ENCODE results near the gene RFLNA.
A peak's percentile ranks its signal among the peaks of the same experiment; 100 is the strongest.
"Not testable (repeated sequence)": the region's sequence is repeated elsewhere in the genome, so short reads cannot be mapped to it uniquely, and the experiment has no call there.

The RFLNA gene

DNA sequence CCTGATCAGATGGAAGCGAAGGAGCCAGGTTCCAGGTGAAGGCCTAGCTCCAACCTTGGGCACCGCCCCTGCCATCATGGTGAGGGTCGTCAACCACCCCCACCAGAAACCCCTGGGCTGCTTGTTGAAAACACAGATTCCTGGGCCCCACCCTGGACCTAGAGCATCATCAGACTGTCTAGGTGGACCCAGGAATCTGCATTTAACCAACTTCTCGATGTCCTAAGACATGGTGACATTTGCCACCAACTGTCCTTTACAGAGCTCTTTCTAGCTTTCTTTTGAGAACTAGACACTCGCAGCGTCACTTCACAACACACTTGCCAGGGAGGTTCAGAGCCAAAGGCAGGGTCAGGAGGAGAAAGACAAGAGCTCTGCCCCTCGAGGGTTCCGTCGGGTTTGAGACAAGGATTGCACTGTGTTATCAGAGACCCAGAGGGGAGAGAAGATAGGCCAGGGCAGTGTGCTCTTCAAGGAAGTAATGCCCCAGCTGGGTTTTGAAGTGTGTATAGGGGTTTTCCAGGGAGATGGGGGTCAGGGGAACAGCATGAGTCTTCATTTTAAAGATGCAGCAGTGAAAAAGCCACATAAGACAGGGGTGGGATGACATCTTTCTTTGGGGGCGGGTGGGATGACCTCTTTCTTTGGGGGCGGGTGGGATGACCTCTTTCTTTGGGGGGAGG is 24.6 kb downstream of the RFLNA start:
- DNase-seq (ENCODE audit: low read depth in 2 of 2) = no peak

DNA sequence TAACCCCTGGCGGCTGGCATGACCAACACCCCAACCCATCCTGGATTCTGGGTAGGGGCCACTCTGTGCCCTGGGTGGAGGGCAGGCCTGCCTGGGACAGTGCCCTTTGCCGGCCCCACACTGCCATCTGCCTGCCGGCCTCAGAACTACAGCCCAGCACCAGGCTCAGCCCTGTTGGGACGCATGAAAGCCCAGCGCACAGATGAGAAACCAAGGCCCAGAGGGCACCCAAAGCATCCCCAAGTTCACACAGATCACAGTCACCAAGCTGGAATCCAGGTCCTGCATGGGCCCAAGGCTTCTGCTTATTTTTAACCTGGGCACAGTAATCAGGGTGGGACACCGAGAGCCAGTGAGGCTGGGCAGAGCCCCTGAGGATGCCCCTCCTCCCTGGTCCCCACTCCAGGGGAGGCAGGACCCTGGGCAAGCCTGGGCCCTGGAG is 26.2 kb downstream of the RFLNA start:
- DNase-seq (ENCODE audit: low read depth in 2 of 2) = peak; percentile 14 to 32

DNA sequence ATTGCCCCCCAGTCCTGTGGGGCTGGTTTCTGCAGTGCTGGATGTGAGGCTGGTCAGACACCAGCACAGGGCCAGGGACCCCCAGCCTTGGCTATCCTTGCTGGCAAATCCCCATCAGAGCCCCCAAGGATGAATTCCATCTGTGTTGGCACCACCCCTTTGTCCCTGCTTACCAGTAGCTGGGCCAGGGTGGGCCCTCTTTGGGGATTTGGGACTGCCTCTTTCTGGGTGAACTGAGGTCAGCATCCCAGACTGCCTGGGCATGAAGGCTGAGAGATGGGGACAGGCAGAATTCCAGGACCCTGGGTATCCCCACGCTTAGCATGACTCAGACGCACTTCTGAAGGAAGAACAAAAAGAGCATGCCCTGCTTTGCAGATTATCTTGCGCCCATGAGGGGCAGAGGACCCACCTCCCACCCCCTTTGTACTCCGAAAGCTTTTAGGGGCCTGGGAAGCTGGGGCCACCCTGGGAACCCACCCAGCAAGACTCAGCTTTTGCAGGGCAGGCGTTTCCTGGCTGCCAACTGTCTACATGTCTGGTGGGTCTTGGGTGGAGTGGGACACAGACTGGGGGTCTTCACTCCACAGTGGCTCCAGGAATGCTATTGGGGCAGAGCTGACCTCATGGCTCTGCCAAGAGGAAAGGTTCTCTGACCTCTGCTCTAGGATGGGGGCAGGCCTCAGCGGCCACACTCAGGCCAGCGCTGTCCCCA is 26.8 kb downstream of the RFLNA start:
- no peak for DNase-seq (ENCODE audit: low read depth in 2 of 2)

DNA sequence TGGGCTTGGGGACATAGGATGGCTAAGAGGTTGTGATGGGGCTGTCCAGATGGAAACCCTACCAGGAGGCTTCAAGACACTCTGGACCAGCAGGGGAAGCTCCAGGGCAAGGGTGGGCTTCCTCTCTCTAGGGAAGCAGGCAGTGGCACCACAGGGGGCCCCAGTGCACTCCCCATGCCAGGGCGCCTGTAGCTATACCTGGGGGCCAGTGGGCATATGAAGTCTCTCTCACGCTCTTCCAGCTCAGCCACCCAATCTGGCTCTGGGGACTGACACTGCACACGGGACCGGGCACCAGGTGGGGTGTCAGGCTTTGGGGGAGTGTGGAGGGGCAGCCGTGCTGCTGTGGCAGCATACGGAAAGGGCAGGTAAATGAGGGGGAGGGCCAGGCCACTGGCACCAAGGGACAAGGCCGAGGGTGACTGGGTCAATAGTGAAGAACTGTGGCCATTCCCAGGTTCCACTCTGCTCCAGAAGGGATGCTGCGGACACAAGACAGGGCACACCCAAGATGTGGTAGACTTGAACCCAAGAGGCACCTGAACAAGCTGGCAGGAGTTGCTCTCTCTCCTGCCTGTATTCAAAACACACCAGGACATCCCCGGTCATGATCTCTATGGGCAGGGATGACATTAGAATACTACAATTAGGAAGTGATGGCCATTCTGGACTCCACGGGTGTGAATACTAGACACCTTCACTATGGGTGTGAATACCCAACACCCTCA is 27.5 kb downstream of the RFLNA start:
- no peak for DNase-seq (ENCODE audit: low read depth in 2 of 2)

DNA sequence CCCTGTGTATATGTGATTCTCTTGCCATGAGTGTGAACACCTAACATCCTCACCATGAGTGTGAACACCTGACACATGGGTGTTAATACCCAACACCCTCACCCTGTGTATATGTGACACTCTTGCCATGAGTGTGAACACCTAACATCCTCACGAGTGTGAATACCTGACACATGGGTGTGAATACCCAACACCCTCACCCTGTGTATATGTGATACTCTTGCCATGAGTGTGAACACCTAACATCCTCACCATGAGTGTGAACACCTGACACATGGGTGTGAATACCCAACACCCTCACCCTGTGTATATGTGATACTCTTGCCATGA is 28.1 kb downstream of the RFLNA start:
- DNase-seq (ENCODE audit: low read depth in 2 of 2) = not testable (repeated sequence)

DNA sequence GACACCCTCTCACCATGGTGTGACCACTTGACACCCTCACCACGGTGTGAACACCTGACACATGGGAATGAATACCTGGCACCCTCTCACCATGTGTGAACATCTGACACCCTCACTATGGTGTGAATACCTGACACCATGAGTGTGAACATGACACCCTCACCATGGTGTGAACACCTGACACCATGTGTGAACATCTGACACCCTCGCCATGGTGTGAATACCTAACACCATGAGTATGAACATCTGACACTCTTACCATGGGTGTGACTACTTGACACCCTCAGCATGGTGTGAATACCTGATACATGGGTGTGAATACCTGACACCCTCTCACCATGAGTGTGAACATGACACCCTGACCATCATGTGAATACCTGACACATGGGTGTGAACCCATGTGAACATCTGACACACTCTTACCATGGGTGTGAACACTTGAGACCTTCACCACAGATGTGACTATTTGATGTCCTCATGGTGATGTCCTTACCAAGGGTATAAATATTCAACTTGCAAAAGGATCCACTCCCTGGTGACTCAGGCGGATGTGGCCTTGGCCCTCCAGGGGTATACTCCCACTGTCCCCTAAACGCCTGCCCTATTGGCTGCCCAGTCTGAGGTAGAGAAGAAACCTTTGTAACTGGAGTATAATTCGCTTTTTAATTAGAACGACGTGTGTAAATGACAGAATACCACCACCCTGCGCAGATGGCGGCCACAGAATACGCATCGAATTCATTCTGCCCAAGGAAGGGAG is 29.1 kb downstream of the RFLNA start:
- no peak for DNase-seq (ENCODE audit: low read depth in 2 of 2)

DNA sequence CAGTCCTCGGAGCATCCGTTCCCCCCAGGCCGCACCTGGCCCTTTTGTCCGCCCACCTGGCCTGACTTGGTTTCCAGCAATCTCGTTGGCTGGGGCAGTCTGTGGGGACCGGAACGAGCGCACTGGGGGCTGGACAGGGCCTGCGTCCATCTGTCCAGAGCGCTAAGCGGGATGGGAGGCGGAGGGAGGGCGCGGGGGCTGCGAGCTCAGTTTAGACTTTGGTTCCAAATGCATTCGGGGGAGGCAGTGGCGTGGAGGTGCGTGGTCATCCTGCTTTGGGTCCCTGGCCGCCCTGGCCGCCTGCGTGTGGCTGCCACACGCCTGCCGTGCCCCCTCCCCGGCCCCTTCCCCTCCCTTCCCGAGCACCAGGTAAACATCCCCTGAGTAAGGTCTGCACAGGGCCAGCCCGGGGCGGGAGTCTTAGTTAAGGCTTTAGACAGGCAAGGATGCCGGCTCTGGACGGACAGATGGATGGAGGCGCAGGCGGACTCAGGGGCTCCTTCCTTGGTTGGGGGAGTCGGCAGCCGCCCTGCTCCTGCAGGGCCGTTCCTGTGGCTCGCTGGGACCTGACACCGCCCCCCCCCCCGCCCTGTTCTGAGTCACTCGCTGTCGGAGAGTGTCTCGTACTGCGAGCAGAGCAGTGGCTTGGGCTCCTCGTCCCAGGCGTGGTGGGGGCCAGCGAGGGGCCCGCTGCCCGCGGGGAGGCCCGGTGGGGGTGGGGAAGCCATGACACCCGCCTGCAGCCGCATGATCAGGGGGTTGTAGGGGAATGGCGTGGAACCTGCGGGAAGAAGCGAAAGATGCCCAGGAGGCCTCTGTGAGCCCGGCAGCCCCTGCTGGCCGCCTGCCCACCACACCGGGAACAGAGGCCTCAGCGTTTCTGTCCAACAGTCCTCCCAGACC is 30.2 kb downstream of the RFLNA start:
- DNase-seq (ENCODE audit: low read depth in 2 of 2) = no peak

DNA sequence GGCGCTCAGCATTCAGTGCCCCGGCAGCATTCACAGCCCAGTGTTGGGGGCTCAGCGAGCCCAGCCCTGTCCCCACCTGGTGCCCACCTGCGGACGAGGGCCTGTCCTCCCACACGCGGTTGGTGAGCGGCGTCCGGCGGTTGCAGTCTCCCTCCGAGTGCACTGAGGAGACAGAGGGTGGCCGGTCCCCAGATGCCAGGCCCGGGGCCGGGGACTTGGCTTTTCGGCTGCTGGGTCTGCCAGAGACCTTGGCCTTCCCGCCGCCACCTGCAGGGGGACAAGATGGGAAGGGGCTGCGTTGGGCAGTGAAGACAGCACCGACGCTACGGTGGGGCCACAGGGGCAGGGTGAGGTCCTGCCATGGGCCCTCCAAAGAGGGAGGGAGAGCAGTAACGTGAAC is 31.2 kb downstream of the RFLNA start:
- no peak for DNase-seq (ENCODE audit: low read depth in 2 of 2)

DNA sequence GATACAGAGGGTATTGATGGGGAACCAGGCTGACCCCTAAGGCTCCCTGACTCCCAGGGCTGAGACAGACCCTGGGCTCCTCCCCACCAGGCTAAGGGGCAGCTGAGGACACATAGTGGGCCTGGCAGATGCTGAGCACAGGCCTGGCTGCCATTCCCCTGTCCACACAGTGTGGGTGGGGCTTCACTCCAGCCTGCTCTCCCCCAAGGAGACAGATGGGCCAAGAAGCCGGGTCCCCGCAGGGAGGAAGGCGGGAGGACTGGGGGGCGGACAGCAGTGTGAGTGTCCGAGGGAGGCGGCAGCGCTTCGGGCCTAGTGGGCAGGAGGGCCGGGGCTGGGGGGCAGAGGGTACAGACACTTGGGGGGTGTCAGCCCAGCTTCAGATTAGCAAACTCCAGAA is 32.0 kb downstream of the RFLNA start:
- no peak for DNase-seq (ENCODE audit: low read depth in 2 of 2)

DNA sequence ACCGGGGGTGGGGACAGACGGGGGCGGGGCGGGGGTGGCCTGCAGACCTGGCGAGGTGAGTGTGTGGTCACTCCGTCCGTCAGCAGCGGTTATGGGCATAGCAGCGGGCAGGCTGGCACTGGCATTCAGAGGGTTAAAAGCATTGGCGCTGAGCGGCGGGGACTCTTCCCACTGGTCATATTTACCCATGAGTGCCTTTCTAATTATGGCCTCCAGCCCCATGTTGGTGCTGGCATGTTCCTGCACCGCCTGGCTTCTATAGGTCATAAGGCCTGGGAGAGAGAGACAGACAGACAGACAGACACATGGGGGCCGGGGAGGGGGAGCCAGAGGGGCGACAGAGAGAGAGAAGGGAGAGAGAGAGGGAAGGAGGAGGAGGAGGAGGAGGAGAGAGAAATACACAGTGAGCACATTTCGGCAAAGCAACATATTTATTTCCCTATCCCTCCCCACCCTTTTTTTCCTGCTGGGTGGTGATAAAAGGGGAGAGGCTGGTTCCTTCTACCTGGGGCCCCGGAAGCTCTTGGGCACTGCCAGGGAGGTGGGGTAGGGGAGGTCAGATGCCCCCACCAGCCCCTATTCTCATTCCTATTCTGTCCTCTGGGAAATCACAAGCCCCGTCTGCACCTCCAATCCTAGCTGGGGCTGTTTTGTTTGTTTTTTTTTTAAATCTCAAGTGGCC is 32.6 kb downstream of the RFLNA start:
- DNase-seq (ENCODE audit: low read depth in 2 of 2) = no peak

DNA sequence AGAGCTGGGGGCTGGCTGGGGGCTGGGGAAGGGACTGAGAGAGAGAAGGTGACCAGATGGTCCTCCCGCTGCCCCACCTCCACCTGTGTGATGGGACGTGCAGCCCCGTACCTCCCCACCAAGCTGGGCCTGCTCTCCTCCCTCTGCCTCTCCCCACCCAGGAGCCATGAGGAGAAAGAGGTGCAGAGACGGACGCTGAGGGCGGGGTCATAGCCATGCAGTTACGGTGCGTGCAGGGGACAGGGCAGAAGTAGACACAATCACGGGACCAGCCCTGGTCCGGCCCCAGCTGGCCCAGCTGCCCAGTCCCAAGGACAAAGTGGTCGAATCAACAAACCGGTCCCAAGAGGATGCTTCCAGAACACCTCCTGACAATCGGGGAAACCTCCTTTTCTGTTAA is 33.2 kb downstream of the RFLNA start:
- no peak for DNase-seq (ENCODE audit: low read depth in 2 of 2)

DNA sequence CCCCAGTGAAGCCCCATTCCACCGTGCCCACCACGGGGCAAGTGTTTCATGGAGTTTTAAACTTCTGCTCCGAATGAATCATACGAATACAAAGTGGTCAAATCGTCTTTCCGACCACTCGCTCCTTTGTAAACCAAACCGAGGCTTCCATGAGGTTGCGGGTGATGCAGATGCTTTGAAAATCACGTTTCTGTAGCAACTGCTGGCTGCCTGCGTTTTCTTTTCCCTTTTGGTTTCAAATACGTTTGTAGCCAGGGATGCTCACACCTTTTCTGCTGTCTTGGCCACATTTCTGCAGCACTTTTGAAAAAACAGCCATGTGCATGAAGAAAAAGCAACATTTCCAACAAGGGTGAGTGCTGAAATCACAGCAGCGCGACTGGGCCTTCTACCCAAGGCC is 33.7 kb downstream of the RFLNA start:
- no peak for DNase-seq (ENCODE audit: low read depth in 2 of 2)

DNA sequence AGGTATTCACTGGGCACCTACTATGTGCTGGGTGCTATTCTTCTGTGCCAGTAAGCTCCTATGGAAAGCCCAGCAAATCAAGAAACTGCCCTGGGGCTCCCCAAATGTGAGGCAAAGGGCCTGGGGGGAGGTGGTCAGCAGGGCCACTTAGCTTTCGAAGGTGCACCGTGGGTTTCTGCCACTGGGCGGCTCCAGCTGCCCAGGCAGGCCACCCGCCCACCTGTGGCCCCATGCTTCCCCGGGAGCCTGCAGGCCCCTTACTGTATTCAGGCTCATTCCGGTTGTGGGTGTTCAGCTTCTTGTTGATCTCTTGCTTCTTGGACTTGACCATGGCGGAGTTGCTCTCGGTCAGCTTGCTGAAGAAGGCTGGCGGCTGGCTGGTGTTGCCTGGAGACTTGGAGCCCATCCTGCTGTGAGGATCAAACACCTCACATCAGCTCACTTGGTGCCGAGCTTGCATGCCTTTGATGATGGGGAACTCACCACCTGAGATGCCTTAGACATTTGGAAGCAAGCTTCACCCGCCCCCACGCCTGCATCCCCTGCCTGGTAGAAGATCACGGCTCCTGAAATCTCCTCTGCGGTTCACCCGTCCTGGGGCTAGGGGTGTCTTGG is 37.3 kb downstream of the RFLNA start:
- DNase-seq (ENCODE audit: low read depth in 2 of 2) = no peak

DNA sequence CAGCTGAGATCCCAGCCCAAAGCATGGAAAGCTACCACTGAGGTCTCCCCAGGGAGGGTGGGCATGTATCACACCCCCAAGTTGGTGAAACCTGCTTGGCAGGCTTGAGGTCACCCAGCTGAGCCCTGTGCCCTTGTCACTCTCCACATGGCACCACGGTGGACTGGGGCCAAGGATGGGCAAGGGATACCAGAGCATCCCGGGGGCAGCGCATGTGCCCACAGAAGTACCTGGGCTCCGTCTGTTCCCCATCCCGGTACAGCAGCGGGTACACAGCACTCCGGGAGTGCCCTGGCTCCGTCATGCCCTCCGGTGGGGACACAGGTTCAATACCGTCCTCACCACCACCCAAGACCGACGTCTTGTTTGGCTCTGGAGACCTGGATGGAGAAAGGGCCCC is 38.0 kb downstream of the RFLNA start:
- no peak for DNase-seq (ENCODE audit: low read depth in 2 of 2)

DNA sequence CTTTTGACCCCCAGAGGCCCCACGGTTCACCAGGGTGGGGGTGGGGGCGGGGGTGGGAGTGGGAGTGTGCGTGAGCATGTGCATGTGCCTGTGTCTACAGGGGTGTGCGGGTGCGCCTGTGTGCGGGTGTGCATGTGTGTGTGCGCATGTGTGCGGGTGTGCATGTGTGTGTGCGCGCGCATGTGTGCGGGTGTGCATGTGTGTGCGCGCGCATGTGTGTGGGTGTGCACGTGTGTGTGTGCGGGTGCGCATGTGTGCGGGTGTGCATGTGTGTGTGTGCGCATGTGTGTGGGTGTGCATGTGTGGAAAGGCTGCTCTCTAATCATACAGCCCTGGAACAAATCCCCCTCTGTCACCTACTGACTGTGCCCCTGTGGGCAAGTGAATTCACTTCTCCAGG is 38.8 kb downstream of the RFLNA start:
- DNase-seq (ENCODE audit: low read depth in 2 of 2) = no peak

DNA sequence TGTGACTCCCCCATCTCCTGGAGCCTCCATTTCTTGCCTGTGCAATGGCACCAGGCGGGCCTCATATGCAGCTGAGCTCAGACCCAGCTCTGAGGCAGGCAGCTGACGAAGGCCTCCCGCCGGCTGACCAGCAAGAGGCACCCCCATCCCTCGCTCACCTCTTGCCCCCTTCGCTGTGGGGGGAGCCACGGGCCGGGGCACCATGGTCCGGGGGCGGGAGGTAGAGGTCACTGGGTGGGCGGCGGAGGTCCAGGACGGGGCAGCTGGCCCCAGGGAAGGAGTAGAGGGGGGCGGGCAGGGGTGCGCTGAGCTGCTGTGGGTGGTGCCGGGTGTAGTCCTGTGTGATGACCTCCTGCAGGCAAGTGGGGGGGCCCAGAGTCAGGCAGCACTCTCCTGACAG is 39.4 kb downstream of the RFLNA start:
- no peak for DNase-seq (ENCODE audit: low read depth in 2 of 2)

DNA sequence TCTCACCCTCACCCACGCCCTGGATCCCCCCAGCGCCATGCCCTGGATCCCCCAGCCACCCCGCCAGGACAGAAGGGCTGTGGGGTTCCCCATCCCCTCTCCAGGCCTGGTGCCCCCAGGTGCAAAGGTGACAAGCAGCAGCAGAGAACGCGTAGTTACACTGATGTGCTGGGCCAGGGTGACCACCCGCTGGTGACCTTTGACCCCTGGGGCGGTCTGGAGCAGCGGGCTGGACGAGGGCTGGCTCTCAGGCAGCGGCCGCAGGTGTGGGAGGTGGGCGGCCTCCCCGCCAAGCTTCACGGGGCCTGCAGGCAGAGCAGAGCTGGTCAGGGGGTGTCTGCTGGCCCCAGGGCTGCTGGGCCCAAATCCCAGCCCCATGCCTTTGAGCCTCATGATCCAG is 40.1 kb downstream of the RFLNA start:
- no peak for DNase-seq (ENCODE audit: low read depth in 2 of 2)

DNA sequence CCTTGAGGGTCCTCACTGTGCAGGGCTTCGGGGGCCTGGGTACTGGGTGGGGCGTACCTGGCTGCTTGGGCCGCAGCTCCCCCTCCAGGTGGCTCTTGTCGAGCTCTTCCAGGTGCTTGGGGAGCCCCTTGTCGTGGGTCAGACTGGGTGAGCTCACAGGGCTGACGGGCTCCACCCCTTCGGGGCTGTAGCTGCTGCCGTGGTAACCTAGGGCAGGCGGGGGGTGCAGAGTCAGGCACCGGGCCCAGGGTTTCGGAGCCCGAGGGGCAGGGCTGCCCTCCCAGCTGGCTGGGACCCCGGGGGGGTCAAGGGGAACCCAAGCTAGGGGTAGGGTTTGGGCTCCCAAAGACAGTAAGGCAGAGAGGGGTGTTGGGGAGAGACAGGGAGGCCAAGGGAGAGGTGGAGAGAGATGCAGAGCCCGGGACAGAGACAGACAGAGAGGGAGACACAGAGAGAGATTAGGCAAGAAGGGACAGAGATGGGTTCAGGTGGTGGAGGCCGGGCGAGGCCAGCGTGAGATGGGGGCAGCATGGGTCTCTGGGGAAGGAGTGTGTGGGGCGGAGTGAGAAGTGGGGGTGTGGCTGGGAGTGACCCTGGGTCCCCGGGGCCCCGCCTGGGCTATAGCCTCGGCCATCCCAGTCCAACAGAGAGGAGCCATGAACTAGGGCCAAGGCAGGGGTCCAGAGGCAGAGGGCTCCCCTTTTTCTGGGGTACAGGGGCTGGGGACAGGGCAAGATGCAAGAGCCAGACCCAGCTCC is 40.7 kb downstream of the RFLNA start:
- no peak for DNase-seq (ENCODE audit: low read depth in 2 of 2)

DNA sequence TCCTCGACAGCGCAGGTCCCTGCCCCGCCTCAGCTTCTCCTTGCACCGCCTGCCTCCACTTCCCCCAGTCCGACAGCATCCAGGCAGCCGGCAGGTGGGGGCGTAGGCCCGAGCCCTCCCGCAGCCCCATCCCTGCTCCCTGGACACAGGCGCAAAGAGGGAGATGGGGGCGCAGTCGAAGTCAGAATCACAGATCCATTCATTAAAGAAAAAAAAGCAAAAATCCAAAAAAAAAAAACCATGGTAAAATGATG is 41.2 kb downstream of the RFLNA start:
- no peak for DNase-seq (ENCODE audit: low read depth in 2 of 2)

Data from stimulated activated CD8-positive, alpha-beta memory T cell treated with anti-CD3 and anti-CD28 coated beads, Interleukin-7, amount 100 ng/mL, for 4 hours (primary cell).